Globus pallidus (tissue), 1 donor: Measurements from ENCODE around the gene MYRFL.

Experiments
- DNase-seq: peaks from one replicate; pipeline ENCODE4 v3.0.0-alpha.2; 2015; ENCODE audit warnings: low spot score

Gene MYRFL

GRCh38 chr12:69932676-69933552 is 107.9 kb downstream of the MYRFL start:
- DNase-seq = no peak

DNA sequence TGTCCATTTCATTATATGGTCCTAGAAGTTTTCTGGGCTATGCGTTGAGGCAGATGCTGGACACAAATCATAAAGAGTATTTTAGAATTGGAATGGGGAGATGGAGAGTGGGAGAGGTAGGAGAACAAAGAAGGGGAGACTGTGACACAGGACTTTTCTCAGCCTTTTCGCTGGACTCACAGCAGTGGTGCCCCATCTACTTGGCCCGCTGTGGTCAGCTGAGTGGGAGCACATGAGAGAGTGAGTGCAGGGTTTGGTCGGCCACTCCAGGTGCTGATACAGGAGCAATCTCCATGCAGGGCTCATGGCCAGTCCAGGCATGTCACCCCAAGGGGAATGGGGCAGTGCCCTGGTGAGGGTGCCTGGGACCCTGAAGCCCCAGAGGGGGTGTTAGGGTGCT is 109.0 kb downstream of the MYRFL start:
- DNase-seq = no peak

DNA sequence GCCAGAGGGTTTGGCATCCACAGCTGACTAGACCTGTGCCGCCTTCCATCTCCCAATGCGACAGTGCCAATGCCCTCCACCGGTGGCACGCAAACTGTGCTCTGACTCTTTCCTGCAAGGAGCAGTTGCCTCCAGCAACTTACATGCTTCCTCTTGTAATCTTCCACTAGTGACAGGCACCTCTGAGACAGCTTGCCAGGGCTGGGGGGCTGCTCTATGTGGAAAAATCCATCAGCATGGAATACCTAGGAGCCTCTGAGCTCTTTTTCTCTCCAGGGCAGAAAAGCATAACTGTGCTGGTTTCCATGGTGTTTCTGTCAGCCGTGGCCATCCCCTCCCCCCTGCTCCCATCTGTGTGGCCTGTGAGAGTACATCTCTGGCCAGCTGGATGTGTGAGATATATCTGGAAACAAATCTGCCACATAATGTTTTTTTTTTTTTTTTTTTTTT is 110.6 kb downstream of the MYRFL start:
- DNase-seq = no peak

DNA sequence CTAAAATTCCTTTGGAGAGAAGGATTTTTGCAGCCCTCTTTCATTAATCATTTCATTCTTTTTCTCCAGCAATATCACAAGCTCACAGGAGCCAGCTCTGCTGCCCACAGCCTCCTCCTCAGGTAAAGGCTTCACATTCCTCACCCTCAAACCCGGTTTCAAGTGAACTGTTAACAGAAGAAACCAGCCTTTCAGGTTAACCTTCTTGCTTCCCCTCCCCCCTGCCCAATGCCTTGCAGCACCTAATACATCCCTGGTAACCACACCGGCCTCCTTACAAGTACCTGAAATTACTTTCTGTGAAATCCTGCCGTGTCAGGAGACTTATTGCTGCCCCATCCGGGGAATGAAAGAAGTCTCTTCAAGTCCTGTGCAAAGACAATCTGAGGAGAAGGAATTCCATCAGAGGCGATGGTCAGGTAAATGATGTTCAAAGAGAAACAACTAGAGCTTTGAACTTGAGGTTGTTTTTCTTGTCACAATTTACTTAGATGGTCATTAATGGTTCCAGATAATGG is 111.2 kb downstream of the MYRFL start:
- no peak for DNase-seq

DNA sequence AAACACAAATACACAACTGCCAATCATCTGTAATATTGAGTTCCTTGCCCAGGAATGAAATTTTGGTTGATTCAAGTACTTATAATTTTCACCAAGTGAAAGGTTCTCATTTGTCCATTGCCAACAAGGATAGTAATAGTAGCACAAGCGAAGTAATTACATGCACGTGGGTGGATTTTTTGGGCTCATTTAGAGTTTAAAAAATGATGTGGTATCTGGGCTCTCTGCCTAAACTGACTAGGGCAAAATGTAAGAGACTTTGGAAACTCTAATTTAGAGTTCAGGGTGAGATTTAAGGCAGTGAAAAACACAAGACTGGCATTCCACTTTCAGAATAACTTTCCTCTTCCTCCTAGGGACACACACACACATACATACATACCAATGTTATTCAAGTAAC is 111.7 kb downstream of the MYRFL start:
- no peak for DNase-seq

DNA sequence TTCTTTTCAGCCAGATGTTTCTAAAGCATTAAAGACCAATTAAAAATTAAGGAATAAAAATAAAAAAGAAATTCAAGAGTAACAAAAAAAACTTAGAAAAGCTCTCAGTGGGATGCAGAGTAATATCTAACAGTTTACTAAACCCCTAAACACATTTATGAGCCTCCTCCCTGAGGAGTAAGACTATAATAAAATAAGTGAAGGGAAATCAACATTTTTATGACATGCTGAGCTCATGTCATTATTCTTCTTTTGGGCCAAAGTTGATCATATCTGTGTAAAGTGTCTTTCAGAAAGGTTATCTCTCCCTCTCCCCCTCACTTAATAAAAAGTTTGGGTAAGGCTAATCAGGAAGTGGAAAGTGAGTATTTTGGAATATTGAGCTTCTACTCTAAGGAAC is 122.1 kb downstream of the MYRFL start:
- no peak for DNase-seq

- no peak for DNase-seq
These were observed 122.9 kb downstream of the MYRFL start for GRCh38 chr12:69947897-69948296.

GRCh38 chr12:69948851-69949250 is 123.8 kb downstream of the MYRFL start:
- no peak for DNase-seq

GRCh38 chr12:69949311-69950002 is 124.4 kb downstream of the MYRFL start:
- DNase-seq = no peak

GRCh38 chr12:69951108-69951507 is 126.1 kb downstream of the MYRFL start:
- DNase-seq = no peak

GRCh38 chr12:69952890-69953289 is 127.9 kb downstream of the MYRFL start:
- DNase-seq = no peak

GRCh38 chr12:69961246-69961645 is 136.2 kb downstream of the MYRFL start:
- DNase-seq = no peak

GRCh38 chr12:69966409-69966808 is 141.4 kb downstream of the MYRFL start:
- no peak for DNase-seq

GRCh38 chr12:69966839-69967238 is 141.8 kb downstream of the MYRFL start:
- DNase-seq = no peak

DNA sequence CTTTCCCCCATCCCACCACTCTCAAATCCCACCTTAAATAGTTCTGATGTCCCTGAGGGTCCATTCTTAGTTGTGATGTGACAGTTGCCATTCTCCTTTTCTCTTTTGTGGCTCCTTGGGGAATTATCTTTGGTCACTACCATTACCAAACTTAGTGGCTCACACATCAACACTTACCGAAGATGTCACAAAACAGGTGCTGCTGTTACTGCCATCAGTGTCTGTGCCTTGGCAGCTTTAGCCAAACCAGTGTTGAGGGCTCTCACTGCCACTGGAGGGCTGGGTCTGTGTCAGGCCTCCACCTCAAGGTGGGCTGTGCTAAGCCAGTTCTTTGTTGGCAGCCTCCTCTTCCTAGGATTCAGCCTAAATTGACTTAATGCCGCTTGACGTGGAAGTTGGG is 144.0 kb downstream of the MYRFL start:
- no peak for DNase-seq

DNA sequence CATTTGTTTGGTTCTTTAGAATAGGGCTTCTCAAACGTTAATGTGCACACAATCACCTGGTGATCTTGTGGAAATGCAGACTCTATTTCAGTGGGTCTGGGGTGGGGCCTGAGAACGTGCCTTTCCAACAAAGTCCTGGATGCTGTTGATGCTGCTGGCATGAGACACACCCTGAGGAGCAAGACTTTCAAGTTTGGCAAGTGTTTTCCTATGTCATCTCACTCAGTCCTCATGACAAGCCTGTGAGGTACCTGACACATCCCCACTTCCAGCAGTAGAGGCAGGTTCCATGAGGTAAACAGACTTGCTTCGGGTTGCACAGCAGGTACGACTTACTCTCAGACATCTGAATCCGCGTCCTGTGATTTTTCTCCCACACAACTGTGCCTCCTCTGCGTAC is 147.1 kb downstream of the MYRFL start:
- DNase-seq = no peak

GRCh38 chr12:69978020-69978419 is 153.0 kb downstream of the MYRFL start:
- no peak for DNase-seq

DNA sequence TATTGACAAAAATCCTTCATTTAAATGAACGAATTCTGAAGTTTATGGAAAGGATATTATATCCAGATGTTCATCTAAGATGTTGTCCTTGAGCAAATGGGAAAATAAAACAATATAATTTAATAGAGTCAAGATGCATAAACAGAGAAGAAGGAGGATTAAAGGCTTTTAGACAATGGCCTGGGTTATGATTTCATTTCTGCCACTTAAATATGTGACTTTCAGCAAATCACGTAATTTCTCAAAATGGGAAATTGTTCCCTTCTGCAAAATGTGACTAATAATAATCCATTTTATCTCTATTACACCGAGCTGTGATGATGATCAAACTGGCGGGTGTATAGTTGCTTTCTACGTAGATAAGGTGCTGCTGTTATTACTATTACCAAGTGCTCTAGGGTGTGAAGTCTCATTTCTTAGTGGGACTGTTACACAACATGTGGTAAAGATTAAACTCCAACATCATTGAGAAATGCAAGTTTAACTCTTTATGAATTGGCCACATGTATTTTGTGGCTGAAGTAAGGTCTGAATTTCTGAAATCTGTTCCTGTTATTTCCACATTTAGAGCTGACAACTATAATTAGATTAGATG is 157.0 kb downstream of the MYRFL start:
- no peak for DNase-seq

DNA sequence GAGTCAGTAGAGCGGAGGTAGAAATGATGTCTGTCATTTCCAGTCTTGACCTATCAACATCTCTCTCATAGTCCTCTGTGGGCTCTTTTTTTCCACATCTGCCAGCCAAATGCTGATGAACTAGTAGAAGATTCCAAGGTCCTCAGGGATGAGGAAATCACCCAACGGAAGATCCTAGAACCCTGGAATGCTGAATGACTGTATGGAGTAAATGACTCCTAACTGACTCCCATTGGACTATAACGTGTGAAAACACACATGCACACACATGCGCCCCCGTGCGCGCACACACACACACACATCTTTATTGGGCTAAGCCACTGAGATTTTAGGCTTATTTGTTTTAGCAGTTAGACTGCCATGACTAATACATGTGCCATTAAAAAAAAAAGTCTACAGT is 159.2 kb downstream of the MYRFL start:
- DNase-seq = no peak

DNA sequence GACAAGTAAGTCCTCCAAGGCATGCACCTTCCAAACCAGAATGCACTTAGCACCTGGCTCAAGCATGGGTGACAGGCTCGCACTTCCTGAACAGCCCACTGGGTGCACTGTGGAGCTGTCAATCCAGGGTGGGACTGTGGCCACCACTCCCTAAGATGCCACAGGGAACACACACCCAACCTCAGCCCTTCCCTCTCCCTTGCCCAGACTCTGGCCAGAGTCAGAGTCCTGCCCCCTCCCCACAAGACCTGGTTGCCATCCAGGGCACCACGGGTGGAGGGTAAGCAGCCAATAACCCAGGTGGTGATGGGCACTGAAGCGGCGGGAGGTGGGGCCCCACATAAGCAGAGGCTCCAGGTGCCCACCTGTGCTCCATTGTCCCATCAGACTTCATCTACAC is 160.6 kb downstream of the MYRFL start:
- DNase-seq = no peak

GRCh38 chr12:69986114-69986513 is 161.1 kb downstream of the MYRFL start:
- DNase-seq = no peak

- no peak for DNase-seq
These were observed 162.6 kb downstream of the MYRFL start for GRCh38 chr12:69987579-69988091.
